ENCODE data around the gene TSKS.

The TSKS gene, protein sequence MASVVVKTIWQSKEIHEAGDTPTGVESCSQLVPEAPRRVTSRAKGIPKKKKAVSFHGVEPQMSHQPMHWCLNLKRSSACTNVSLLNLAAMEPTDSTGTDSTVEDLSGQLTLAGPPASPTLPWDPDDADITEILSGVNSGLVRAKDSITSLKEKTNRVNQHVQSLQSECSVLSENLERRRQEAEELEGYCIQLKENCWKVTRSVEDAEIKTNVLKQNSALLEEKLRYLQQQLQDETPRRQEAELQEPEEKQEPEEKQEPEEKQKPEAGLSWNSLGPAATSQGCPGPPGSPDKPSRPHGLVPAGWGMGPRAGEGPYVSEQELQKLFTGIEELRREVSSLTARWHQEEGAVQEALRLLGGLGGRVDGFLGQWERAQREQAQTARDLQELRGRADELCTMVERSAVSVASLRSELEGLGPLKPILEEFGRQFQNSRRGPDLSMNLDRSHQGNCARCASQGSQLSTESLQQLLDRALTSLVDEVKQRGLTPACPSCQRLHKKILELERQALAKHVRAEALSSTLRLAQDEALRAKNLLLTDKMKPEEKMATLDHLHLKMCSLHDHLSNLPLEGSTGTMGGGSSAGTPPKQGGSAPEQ

DNA sequence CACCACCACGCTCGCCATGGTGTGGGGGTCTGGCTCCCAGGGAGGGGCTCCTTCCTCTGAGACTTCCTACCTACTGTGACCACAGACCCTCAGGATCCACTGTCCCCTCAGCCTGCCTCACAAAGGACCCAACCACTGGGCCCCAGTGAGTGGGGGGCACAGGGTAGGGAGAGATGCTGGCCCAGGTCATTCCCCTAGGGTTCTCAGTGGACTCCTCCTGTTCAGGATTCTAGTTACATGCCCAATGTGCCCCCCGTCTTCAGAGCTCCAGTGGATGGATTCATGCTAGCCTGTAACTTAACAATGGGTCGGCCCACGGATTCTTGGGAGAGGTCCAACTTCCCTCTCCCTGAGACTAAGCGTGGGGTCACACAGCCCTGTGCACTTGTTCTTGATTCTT is at the start of gene TSKS:
Gene TSKS (minus strand): TSS at position 77 of the 400 bp plus-strand sequence. CDS start 59 bp downstream, at position 18.
- no peak for DNase-seq (ENCODE audit: low read depth)

DNA sequence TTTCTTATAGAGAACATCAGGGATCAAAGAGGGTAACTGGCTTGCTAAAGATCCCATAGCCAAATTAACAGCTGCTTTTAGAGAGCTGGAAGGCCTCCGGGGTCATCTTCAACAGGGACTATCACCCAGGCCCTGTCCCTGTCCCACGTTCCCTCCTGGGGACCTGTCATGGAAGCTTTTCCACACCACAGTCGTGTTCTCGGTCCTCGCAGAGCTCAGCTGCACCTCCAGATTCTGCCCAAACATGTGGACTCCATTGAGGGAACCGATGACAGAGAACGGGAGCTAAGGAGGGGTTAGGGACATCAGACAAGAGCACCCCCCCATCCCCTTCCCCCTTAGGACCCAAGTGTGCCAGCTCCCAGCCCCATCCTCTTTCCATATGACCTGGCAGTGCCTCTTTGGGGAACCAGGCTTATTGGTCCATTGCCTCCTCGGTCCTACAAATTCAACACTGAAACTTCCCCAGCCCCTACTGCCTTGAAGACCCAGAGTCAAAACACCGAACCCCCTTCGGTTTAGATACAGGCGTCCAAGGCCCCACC is 49.4 kb upstream of the TSKS start:
- DNase-seq (ENCODE audit: low read depth): no peak

DNA sequence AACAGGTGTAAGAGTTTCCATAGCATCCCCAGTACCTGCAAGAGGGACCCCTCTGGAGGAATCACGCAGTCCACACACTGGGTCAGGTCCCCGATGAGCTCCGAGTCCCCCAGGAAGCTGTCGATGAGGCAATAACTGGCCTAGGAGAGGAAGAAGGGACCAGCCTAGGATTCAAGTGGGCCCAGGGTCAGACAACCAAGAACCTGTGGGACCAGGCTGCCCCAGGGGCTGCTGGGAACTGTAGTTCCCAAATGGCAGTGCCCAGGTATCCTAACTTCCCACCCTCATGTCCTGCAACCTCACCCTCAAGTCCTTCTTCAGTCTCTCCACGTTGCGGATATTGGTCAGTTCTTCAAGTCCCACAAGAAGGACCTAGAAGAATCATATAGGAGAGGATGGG is 48.2 kb upstream of the TSKS start:
- DNase-seq (ENCODE audit: low read depth): no peak

DNA sequence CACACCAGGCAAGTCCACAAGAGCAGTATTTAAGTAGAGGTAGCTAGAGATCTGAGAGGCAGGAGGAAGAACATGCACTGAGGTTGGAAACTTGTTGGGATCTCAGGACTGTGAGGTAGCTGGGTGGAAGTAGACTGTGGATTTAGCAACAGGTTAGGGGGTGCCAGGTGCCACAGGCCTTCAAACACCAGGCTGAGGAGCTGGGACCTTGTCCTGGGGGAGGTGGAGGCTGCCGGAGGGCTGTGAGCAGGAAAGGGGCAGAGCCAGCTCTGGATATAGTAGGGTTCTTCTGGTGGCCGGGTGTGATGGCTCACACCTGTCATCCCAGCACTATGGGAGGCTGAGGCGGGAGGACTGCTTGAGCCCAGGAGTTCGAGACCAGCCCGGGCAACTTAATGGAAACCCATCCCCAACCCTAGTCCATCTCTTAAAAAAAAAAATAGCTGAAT is 46.9 kb upstream of the TSKS start:
- no peak for DNase-seq (ENCODE audit: low read depth)

DNA sequence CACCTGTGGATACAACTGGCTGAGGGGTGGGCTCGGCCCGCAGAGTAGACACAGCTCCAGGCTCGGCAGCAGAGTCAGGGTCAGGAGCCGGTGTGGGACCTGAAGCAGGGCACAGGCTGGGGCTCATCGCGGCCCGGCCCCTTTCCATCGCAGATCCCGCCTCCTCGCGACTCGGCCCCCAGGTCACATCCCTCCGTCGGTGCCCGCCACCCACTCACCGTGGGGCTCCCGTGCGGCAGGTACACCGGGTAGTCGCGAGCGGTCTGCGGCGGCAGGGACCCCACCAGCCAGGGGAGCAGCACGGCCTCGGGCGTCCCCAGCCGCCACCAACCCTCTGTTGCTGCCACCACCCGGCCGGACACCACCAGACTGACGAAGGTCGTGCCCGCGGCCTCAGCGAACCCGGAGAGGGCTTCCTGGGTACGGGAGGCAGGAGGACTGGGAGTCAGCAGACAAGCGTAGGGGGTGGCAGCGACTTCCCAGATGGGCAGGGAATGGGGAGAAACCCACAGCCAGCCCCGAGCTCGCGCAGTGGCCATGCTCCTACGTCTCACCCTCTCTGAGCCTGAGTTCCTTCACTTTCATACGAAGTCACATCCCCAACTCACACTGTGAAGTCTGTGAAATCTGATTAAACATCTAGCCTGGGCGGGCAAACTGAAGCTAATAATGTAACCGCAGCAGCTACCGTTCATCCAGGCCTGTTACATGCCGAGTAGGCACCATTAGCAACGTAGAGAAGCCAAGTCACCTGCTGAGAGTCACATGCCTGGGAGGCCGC is 46.2 kb upstream of the TSKS start:
- peak; percentile 36 for DNase-seq (ENCODE audit: low read depth)

DNA sequence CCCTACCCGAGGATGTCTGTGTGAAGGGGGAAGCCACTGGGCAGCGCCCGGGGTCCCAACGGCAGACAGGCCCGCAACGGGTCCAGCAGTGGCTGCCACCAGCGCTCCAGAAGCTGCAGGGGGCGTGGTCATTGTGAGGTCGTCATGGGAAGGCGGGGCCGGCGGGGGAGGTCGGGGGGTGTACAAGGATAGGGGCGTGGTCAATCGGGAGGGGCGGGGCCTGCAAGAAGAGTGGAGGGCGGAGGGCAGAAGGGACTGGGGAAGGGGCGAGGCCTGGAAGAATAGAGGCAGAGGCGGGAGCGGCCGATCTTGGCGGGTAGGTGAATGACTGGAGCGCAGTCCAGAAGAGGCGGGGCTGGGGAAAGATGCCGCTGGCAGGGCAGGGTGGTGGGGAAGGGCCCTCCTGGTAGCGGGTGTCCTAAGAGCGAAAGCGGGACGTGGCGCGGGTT is 45.6 kb upstream of the TSKS start:
- peak; percentile 78 for DNase-seq (ENCODE audit: low read depth)

DNA sequence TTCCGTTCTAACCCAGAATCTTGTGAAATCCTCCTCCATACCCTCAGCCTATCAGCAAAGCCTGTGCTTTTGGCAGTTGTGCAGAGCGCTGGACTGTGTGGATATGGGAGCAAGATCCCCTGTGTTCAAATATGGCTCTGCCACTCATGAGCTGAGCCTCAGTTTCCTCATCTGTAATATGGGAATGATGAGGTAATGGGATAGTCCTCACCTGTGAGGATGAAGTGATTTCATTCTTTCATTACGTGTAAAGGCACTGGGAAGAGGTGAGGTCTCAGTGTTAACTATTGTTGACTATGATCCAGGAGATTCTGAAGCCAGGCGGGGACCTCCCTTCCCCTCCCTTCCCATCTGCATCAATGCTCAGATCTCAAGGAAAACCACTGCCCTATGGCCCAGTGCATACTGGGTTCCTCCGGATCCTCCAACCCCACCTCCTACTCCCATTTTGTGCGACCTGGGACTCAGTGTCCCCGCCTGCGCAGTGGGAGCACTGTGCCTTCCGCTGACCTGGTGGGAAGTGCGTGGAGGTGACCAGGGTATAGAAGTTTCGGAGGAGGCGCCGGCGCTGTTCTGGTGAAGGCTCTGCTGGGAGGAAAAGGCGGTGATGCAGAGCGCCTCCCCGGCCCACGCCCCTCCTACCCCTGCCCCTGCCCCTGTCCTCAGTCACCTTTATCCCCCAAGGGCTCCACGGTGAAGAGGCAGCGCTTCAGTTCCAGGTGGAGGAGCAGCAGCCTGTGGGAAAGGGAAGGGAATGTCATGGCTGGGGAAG is 45.0 kb upstream of the TSKS start:
- DNase-seq (ENCODE audit: low read depth): no peak

DNA sequence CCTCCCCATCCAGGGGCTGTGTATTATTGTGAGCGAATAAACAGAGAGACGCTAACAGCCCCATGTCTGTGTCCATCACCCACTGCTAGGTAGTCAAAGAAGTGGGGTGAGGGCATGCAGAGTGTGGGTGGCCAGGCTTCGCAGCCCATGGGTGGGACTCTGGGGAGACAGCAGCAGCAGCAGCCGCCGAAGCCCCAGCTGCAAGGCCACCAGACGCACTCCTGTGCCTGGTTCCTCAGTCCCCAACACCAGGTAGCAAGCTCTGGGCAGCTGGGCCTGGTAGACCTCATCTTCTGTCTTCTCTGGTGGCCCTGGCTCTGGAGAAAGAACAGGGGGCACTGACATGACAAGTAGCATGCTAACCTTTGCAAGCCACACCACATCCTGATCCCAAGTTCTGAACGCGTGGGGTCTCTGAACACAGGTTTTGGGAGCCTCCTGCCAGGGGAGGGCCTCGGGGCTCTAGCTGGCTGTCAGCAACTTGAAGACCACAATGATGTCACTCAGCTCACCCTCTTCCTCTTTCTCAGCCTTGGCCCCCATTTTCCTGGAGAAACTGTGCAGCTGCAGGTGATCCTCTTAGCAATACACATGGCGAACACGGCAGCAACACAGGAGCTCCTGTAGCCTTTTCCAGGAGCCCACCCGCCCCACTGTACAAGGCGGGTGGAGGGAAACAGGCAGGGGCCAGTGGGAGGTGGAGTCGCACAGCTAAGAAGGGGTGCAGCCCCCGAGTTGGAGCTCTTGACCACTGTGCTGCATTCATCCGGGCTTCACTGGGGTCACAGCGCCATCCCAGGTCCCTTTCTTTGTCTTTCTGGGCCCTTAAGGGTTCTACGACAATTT is 44.2 kb upstream of the TSKS start:
- DNase-seq (ENCODE audit: low read depth): no peak

DNA sequence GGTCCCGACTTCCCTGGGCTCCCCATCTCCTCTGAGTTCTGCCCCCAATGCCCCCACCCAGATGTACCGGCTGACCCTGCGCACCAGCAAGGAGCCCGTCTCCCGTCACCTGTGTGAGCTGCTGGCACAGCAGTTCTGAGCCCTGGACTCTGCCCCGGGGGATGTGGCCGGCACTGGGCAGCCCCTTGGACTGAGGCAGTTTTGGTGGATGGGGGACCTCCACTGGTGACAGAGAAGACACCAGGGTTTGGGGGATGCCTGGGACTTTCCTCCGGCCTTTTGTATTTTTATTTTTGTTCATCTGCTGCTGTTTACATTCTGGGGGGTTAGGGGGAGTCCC is 43.5 kb upstream of the TSKS start:
- DNase-seq (ENCODE audit: low read depth): no peak

DNA sequence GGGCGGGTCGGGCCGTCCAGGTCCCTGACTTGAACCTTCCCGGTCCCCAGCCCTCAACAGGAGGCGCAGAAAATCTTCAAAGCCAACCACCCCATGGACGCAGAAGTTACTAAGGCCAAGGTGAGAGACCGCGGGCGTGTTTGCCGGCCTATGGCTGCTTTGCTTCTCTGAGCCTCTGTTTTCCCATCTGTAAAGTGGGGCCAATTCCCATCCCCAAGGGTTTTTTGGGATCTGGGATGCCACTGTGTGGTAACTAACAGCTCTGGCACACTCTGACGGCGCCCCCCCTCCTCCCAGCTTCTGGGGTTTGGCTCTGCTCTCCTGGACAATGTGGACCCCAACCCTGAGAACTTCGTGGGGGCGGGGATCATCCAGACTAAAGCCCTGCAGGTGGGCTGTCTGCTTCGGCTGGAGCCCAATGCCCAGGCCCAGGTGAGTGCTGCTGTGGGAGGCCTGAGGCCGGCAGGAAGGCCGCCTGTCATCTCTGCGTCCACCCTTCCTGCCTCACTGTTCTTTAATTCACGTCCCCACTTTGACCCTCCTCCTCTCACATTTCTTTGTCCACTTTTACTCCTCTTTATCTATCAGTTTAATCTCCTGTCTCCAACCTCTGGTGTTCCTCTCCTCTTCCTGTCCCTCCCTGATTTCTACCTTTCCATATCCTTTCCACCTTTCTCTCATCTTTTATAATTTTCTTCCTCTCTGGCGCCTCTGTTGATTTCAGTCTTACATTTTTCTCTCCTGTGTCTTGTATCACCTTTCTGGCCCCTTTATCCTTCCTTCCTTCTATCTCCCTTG is 42.9 kb upstream of the TSKS start:
- DNase-seq (ENCODE audit: low read depth): no peak

DNA sequence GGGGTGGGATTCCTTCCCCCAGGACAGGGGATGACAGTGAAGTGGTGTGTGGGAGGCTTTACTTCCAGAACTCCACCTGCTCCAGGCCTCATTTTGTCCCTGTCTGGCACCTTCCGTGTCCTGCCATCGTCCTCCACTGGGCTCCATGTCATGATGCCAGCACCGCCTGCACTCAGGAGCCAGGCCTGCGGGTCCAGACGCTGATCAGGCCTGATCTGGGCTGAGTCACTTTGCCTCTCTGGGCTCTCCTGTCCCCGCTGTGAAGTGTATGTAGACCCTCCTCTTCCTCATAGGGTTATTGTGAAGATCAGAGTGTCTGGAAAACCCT is 40.4 kb upstream of the TSKS start:
- DNase-seq (ENCODE audit: low read depth): no peak

DNA sequence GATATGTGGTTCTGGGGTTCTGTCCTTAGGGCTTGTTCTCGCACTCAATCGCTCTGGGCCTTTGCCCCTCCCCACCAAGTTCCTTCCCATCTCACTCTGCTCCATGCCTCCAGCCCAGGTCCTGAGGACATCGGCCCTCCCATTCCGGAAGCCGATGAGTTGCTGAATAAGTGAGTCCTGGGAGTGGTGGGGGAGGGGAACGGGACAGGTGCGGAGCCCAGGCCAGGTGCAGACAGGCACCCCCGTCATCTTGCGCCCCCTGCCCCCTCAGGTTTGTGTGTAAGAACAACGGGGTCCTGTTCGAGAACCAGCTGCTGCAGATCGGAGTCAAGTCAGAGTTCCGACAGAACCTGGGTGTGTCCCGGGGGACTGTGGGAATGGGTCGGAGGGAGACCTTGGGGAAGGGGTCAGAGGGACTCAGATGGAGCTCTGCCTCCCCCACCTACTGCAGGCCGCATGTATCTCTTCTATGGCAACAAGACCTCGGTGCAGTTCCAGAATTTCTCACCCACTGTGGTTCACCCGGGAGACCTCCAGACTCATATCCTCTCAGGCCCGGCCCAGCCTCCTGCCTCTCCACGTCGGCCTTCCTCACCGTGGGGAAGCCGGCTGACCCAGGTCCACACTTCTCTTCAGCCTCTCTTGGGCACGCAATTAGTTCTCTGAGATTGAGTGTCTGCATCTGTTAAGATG is 39.9 kb upstream of the TSKS start:
- DNase-seq (ENCODE audit: low read depth): no peak

DNA sequence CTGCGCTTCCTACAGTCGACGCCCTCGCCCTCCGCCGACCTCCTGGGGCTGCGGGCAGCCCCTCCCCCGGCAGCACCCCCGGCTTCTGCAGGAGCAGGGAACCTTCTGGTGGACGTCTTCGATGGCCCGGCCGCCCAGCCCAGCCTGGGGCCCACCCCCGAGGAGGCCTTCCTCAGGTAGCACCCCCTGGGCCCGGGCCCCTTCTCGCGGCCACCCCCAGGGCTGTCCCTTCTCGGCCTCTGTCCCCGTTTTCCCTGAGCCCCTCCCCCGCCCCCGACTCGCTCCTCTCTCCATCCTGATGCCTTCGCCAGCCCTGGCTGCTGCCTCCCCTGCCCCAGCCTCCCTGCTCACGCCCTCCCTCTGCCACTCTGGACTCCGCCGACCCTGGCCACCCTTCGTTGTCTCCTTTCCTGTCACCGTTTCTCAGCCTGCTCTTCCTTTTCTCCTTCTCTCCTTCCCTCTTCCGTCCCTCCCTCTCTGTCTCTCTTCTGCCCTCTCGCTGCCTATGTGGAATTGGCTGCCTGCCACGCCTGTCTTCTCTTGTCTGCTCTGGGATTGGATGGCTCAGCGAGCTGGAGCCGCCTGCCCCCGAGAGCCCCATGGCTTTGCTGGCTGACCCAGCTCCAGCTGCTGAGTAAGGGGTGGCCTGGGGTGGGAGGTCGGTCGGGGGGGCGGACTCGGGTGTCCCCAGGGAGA is 39.0 kb upstream of the TSKS start:
- no peak for DNase-seq (ENCODE audit: low read depth)

DNA sequence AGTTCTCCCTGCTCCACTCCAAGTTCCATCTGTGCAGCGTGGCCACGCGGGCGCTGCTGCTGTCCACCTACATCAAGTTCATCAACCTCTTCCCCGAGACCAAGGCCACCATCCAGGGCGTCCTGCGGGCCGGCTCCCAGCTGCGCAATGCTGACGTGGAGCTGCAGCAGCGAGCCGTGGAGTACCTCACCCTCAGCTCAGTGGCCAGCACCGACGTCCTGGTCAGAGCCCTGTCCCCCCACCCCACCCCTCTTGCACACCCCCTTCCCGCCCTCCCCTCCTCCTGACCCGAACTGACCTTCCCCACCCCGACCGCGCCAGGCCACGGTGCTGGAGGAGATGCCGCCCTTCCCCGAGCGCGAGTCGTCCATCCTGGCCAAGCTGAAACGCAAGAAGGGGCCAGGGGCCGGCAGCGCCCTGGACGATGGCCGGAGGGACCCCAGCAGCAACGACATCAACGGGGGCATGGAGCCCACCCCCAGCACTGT is 38.3 kb upstream of the TSKS start:
- no peak for DNase-seq (ENCODE audit: low read depth)

DNA sequence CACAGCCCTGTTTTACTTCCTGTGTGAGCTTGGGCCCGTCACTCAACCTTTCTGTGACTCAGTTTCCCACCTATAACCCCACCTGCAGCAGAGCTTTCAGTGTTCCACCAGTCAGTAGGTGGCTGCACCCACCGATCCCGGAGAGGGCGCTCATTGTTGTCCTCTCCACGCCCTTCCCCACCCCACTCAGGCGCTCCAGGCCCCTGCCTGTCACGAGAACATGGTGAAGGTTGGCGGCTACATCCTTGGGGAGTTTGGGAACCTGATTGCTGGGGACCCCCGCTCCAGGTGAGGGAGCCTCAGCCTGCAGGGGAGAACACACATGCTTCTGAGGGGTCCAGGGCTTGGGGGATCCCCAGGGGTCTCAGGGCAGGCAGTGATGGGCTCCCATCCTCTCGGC is 37.7 kb upstream of the TSKS start:
- DNase-seq (ENCODE audit: low read depth): no peak

DNA sequence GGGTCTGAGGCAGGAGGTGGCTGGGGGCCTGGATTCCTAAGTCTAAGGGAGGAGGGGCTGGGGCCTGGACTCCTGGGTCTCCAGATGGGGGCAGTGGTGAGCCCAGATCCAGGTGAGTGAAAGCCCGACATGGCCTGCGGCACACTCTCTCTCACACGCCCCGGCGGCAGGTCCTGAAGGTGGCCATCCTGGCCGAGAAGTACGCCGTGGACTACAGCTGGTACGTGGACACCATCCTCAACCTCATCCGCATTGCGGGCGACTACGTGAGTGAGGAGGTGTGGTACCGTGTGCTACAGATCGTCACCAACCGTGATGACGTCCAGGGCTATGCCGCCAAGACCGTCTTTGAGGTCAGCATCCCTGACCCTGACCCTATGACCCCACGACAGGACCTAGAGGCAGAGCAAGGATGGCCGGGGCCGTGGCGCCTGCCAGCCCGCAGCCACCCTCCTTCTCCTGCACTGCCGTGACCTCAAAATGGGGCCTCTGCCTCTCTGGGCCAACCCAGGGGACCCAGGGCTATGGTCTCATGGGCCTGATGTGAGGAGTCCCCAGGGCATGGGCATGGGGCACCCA is 36.8 kb upstream of the TSKS start:
- no peak for DNase-seq (ENCODE audit: low read depth)

DNA sequence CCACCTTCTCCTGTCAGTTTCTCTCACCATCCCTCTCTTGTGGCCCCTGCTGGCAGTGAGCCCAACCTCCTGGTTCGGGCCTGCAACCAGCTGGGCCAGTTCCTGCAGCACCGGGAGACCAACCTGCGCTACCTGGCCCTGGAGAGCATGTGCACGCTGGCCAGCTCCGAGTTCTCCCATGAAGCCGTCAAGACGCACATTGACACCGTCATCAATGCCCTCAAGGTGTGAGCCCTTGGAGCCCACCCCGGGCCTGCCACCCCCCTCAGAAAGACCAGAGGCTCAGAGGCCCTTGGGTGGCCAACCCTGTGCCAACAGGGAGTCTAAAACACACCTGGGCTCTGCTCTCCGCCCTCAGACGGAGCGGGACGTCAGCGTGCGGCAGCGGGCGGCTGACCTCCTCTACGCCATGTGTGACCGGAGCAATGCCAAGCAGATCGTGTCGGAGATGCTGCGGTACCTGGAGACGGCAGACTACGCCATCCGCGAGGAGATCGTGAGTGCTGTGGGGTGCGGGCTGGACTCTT is 36.2 kb upstream of the TSKS start:
- no peak for DNase-seq (ENCODE audit: low read depth)

DNA sequence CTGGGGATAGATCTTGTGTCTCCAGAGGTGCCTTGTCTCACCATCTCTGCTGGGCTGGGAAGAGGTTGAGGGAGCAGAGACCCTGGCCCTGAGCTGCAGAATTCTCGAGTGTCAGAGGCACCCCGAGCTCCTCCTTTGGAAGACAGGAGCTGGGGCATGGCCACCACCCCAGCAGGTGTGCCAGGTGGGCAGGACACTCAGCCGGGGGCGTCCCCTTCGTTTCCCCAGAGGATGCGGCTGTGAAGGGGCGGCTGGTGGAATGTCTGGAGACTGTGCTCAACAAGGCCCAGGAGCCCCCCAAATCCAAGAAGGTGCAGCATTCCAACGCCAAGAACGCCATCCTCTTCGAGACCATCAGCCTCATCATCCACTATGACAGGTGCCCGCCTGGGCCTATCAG is 35.5 kb upstream of the TSKS start:
- no peak for DNase-seq (ENCODE audit: low read depth)

Data from activated T-cell treated with anti-CD3 and anti-CD28 coated beads for 48 hours (primary cell).